Progenitor cell of endocrine pancreas (in vitro differentiated cells): ENCODE data around the gene GRP. TPM values are rescaled to one million over a fixed set of nuclear protein-coding genes. Genes with fewer than 3 reads are reported as not detected.

ENCODE experiments used
- DNase-seq: peaks from one replicate; pipeline ENCODE4 v3.0.0; 2021; ENCODE audit warnings: low spot score; ENCODE audit not compliant: unreplicated experiment
- H3K27ac Mint-ChIP-seq: 2 replicates; pipeline ENCODE4 v1.8.0; 2021; ENCODE audit warnings: mild to moderate bottlenecking, moderate library complexity, mixed read lengths
- H3K27me3 Mint-ChIP-seq: 2 replicates; pipeline ENCODE4 v1.8.0; 2021; ENCODE audit warnings: mixed read lengths
- H3K36me3 Mint-ChIP-seq: 2 replicates; pipeline ENCODE4 v1.8.0; 2022; ENCODE audit warnings: mixed read lengths; ENCODE audit not compliant: insufficient read depth
- H3K4me1 Mint-ChIP-seq: 2 replicates; pipeline ENCODE4 v1.8.0; 2021; ENCODE audit warnings: low read depth, mixed read lengths
- H3K4me3 Mint-ChIP-seq: 2 replicates; pipeline ENCODE4 v1.8.0; 2021; ENCODE audit warnings: low read depth, mild to moderate bottlenecking, moderate library complexity, mixed read lengths
- H3K9me3 Mint-ChIP-seq: 2 replicates; pipeline ENCODE4 v1.8.0; 2021; ENCODE audit warnings: low read depth, mixed read lengths
- CTCF ChIP-seq: fragments of 200-600 bp; sonication (generic); IDR thresholded peaks from one replicate; pipeline ENCODE4 v1.5.0; 2021; ENCODE audit warnings: antibody characterized with exemption, mild to moderate bottlenecking; ENCODE audit not compliant: unreplicated experiment
- total RNA-seq: library from RNA; stranded (reverse); gene quantifications from 2 replicates; pipeline ENCODE4 v1.2.1, GENCODE V29; 2021

GRP gene
- total RNA-seq, 1 donor from 2014 or later, result not detected

GRCh38 chr18:59210299-59210698 is 9.7 kb upstream of the GRP start:
- TF ChIP-seq CTCF, result no peak
- DNase-seq, result no peak
- Mint-ChIP-seq H3K4me1 (peaks cover 8% of the 10 kb centered on the region), H3K4me3 (no peak overlapping the region), H3K9me3 (no peaks in the 10 kb centered on the region), H3K27me3 (peaks cover 40% of the 10 kb centered on the region), H3K27ac (no peak overlapping the region), H3K36me3 (no peaks in the 10 kb centered on the region)

GRCh38 chr18:59211629-59212028 is 8.3 kb upstream of the GRP start:
- Mint-ChIP-seq H3K27ac (no peak overlapping the region), H3K9me3 (no peaks in the 10 kb centered on the region), H3K4me1 (peaks cover 8% of the 10 kb centered on the region), H3K36me3 (no peaks in the 10 kb centered on the region), H3K4me3 (no peak overlapping the region), H3K27me3 (peaks cover 51% of the 10 kb centered on the region)
- TF ChIP-seq CTCF, result no peak
- DNase-seq, result no peak

GRCh38 chr18:59218018-59218417 is 1.9 kb upstream of the GRP start:
- Mint-ChIP-seq H3K27me3 (peaks cover 88% of the 10 kb centered on the region), H3K36me3 (no peaks in the 10 kb centered on the region), H3K27ac (no peak overlapping the region), H3K9me3 (no peaks in the 10 kb centered on the region), H3K4me1 (peaks cover 12% of the 10 kb centered on the region), H3K4me3 (no peak overlapping the region)
- DNase-seq, result no peak
- TF ChIP-seq CTCF, result no peak

GRCh38 chr18:59220164-59220783 is 316 bp downstream of the GRP start:
- Mint-ChIP-seq H3K4me3 (peak overlapping the region; percentile 19), H3K27me3 (peaks cover 95% of the 10 kb centered on the region), H3K36me3 (no peaks in the 10 kb centered on the region), H3K9me3 (no peaks in the 10 kb centered on the region), H3K27ac (no peak overlapping the region), H3K4me1 (peaks cover 12% of the 10 kb centered on the region)
- TF ChIP-seq CTCF, result no peak
- DNase-seq, result no peak

- Mint-ChIP-seq H3K9me3 (no peaks in the 10 kb centered on the region), H3K4me3 (peak overlapping the region; percentile 27), H3K4me1 (peaks cover 12% of the 10 kb centered on the region), H3K36me3 (no peaks in the 10 kb centered on the region), H3K27me3 (peaks cover 97% of the 10 kb centered on the region), H3K27ac (no peak overlapping the region)
- TF ChIP-seq CTCF, result no peak
- no peak for DNase-seq
These were observed 1.1 kb downstream of the GRP start for GRCh38 chr18:59220784-59221765.
